DMS114 treated with DMSO at 0.1 percent for 48 hours (cell line): ENCODE data around the gene B4GALNT1.

ENCODE experiments used
- DNase-seq: peaks from one replicate; lab custom pipeline; 2025; ENCODE audit not compliant: unreplicated experiment; lab: John Stamatoyannopoulos, UW

Gene B4GALNT1

GRCh38 chr12:57586832-57587429 lies 46.1 kb downstream of the B4GALNT1 start:
- DNase-seq = no peak

GRCh38 chr12:57586128-57586527 lies 46.9 kb downstream of the B4GALNT1 start:
- no peak for DNase-seq

- no peak for DNase-seq
Measured at GRCh38 chr12:57585156-57585555, 47.8 kb downstream of the B4GALNT1 start.

- no peak for DNase-seq
Measured at GRCh38 chr12:57584690-57585089, 48.3 kb downstream of the B4GALNT1 start.

GRCh38 chr12:57584050-57584449 lies 49.0 kb downstream of the B4GALNT1 start:
- DNase-seq = no peak

GRCh38 chr12:57583008-57583831 lies 49.8 kb downstream of the B4GALNT1 start:
- peak; percentile 82 for DNase-seq

- DNase-seq = no peak
Measured at GRCh38 chr12:57582440-57582839, 50.6 kb downstream of the B4GALNT1 start.

- no peak for DNase-seq
Measured at GRCh38 chr12:57581802-57582201, 51.2 kb downstream of the B4GALNT1 start.

GRCh38 chr12:57580466-57580795 lies 52.6 kb downstream of the B4GALNT1 start:
- no peak for DNase-seq

GRCh38 chr12:57579677-57580465 lies 53.1 kb downstream of the B4GALNT1 start:
- DNase-seq = no peak

GRCh38 chr12:57579011-57579410 lies 54.0 kb downstream of the B4GALNT1 start:
- no peak for DNase-seq

GRCh38 chr12:57577981-57578758 lies 54.8 kb downstream of the B4GALNT1 start:
- DNase-seq = no peak

- no peak for DNase-seq
Measured at GRCh38 chr12:57576613-57577160, 56.3 kb downstream of the B4GALNT1 start.
